MM.1S (cell line): ENCODE measurements around the gene NFATC1.

ENCODE experiments used
- EZH2 ChIP-seq: fragments of 300-600 bp; sonication (generic); optimal IDR thresholded peaks from 2 replicates; pipeline ENCODE3; 2017; ENCODE audit warnings: low read depth, mild to moderate bottlenecking, antibody characterized with exemption, low read length, mixed read lengths
- EZH2phosphoT487 ChIP-seq: fragments of 300-600 bp; sonication (generic); IDR thresholded peaks from 2 replicates; pipeline ENCODE4 v1.6.1; 2018; ENCODE audit warnings: antibody characterized with exemption, low read length
- TF ChIP-seq, protein P1 (sequence below): fragments of 300-600 bp; sonication (generic); IDR thresholded peaks from 2 replicates; pipeline ENCODE4 v1.5.1; 2016; ENCODE audit warnings: antibody characterized with exemption, low read length, mixed read lengths

DNA sequence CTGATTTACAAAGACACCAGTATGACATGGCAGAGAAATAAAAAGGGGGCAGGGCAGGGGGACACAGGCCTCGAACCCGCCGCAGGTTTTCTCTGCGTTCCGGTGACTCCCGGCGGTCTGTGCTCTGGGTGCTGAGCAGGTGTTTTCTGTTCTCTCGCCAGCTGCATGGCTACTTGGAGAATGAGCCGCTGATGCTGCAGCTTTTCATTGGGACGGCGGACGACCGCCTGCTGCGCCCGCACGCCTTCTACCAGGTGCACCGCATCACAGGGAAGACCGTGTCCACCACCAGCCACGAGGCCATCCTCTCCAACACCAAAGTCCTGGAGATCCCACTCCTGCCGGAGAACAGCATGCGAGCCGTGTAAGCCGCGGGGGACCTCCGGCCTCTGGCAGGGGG is 52.9 kb downstream of the NFATC1 start:
- no peak for TF ChIP-seq EZH2phosphoT487
- TF ChIP-seq, protein P1, sequence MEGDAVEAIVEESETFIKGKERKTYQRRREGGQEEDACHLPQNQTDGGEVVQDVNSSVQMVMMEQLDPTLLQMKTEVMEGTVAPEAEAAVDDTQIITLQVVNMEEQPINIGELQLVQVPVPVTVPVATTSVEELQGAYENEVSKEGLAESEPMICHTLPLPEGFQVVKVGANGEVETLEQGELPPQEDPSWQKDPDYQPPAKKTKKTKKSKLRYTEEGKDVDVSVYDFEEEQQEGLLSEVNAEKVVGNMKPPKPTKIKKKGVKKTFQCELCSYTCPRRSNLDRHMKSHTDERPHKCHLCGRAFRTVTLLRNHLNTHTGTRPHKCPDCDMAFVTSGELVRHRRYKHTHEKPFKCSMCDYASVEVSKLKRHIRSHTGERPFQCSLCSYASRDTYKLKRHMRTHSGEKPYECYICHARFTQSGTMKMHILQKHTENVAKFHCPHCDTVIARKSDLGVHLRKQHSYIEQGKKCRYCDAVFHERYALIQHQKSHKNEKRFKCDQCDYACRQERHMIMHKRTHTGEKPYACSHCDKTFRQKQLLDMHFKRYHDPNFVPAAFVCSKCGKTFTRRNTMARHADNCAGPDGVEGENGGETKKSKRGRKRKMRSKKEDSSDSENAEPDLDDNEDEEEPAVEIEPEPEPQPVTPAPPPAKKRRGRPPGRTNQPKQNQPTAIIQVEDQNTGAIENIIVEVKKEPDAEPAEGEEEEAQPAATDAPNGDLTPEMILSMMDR = no peak
- no peak for TF ChIP-seq EZH2
